Measurements from ENCODE around the gene S100A5.

- no peak for TF ChIP-seq CTCF (conservative IDR thresholded peaks at IDR 0.05; ENCODE audit: low read length)
- no peak for TF ChIP-seq EZH2phosphoT487 (IDR thresholded peaks at IDR 0.05; ENCODE audit: borderline replicate concordance, low read depth, low read length)
Observed at GRCh38 chr1:153538315-153538821, 2.4 kb downstream of the S100A5 start.
